Activated CD4-positive, alpha-beta T cell treated with anti-CD3 and anti-CD28 coated beads for 1 hour (primary cell): ENCODE results near the gene LRRC7.
"Not testable (repeated sequence)": the region's sequence is repeated elsewhere in the genome, so short reads cannot be mapped to it uniquely, and the experiment has no call there.

ENCODE experiments used
- DNase-seq: peaks from one replicate; pipeline ENCODE4 v3.0.0-alpha.2; 2020

Gene LRRC7

DNA sequence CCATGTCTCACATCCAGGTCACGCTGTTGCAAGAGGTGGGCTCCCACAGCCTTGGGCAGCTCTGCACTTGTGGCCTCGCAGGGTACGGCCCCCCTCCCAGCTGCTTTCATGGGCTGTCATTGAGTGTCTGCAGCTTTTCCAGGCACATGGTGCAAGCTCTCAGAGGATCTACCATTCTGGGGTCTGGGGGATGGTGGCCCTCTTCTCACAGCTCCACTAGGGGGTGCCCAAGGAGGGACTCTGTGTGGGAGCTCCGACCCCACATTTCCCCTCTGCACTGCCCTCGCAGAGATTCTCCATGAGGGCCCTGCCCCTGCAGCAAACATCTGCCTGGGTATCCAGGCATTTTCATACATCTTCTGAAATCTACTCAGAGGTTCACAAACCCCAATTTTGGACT is 219.4 kb downstream of the LRRC7 start:
- DNase-seq, result no peak

DNA sequence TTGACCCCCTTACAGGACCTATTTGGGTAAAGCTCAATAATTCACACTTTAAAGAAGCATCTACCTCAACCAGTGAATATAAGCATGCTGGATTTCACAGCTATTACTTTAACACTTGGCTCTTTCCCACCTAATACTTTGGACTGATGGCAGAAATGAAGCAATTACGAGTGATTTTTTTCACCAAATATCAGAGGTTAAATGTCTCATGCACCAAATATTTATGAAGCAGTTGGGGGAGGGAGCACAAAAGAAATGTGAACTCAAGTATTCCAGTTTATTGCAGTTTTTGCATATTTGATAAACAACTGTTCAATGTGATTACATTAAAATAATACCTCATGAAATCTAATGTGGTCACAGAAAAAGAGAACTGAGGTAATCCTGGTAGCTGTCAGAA is 223.6 kb downstream of the LRRC7 start:
- DNase-seq, result no peak

- no peak for DNase-seq
Observed at GRCh38 chr1:69794831-69795230, 227.1 kb downstream of the LRRC7 start.

DNA sequence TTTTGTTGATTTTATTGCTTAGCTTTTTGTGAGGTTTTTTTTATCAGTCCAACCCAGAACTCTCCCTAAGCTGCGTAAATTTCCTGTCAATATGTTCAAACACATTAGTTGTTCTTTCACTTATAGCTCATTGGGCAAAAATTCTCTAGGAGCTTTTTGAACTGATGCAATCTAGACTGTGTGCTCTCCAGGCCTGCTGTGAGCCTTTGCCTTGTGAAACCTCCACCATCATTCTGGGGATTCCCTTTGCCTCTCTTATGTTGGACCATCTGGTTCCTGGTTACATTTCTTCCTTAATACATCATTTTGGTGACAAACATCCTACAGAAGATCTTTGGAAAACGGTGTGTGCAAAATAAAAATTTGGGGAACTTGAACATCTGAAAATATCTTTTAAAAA is 247.2 kb downstream of the LRRC7 start:
- no peak for DNase-seq

DNA sequence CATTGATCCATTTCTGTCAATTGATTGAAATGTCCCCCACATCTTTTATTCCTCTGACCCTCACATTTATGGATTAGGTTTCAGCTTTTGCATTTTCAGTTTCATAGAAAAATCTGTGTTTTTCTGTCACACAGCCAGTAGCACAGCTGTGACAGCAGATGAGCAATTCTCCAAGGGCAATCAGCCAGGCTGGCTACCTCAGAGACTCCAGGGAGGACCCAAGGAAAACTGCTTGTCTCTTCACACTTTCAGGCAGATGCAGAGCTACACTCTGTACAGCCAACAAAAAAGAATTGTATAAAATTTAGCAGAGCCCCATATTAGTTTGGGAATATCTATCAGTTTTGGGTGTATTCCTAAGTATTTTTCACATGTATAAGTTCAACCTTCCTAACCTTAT is 257.2 kb downstream of the LRRC7 start:
- no peak for DNase-seq

GRCh38 chr1:69827732-69828131 is 260.0 kb downstream of the LRRC7 start:
- DNase-seq, result no peak

DNA sequence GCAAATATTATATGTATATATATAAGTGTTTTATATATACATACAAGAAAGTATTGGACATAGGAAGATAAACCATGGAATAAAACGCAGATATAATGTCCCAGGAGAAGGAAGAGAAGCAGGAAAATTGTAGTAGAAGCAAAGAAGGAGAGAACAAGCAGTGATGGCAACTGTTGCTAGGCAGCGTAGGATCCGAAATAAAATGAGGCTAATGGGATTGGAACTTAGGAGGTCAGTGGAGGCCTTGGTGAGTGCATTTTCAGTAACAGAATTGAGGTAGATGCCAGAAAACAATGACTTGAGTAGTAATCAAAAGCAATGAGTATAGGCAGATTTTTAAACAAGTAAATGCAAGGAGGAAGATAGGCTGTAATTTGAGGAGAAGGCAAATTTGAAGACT is 265.8 kb downstream of the LRRC7 start:
- DNase-seq, result no peak

DNA sequence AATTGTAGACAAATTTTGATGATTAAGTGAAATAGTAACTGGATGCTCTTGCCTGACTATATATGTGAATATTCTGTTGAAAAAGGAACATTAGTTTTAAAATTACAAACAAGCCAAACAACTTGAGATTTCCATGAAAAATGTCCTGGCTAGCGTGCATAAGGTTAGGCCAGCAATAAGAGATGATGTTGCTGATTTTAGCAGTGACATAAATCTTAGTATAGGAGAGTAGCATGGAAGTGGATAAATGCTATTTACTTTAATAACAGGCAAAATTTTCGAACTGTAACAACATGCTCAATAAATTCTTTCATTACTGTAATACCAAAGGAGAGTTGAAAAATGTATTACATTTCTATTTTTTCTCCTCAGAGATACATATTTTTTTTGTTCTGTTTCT is 266.6 kb downstream of the LRRC7 start:
- DNase-seq, result no peak

GRCh38 chr1:69835955-69836354 is 268.2 kb downstream of the LRRC7 start:
- DNase-seq, result no peak

DNA sequence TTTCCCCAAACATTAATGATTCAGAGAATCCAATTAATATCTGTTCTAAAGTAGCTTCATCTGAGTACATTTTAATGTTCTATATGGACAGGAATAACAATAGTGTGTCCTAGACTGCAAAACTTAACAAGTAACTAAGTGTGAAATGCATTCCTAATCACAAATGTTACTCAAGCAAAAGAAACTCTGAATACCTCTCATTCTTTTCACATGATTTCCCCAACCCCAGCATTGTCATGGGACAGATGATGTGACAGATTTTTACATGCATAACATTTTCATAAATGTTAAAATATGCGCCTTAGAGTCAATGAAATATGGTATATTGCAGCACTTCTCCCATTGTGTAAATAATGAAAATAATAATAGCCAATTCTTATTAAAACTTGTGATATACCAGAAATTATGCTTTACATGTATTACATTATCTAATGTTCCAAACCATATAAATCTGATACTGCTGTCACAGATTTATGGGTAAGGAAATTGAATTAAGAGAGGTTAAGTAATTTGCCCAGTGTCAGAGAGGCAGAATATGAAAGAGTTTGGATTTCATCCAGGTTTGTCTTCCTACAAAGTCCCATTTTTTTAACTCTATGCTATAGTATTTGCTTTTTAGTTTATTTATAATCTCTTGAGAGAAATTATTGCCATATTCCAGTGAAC is 269.4 kb downstream of the LRRC7 start:
- no peak for DNase-seq

DNA sequence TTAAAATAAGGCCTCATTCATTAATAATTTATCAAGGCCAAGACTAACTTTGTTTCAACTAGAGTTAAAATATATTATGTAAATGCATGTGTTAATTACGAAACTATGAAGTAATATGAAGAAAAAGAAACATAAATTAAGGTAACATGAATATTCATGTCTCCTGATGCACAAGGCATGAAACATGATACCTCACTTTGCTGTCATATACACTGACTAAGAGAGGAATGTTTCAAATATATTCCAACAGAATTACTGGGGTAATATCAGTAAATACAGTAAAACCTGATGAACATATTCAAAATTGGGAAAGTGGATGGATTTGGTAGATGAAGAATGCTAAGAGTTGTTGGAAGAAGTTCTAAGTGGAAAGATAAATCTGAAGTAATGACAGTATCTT is 274.6 kb downstream of the LRRC7 start:
- DNase-seq, result no peak

DNA sequence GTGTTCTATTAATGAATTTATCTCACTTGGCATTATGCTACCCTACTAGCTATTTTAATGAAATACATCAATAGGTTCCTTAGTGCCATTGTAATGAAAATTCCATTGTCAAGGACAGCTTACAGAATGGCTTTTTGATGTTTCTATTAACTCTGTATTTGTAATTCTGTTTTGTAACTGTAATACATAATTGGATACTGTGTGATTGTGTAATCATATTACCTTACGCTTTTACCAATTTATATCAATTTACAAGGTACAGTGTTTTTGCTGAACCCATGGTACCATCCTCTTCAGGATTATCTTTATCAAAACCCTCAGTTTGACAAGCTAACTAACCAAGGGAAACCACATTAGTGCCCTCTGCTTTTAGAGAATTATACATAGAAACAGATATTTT is 277.9 kb downstream of the LRRC7 start:
- DNase-seq, result no peak

DNA sequence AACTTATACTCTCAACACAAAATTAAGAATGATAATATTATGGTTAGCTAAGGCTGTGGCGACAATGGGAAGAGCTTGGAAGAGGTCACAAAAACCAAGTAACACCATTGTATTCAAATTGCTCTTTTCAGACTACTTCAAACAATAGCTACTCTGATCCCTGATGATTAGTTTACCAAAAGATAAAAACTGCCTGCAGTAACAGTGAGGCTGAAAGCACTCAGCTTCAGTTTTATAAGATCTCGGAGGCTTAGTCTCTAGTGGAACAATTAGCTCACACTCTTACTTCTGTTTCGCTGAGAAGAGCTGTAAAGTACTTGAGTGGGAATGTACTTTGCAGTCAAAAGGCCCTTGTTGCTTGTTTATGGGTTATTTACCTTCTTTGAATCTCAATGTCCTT is 278.5 kb downstream of the LRRC7 start:
- DNase-seq, result no peak

- DNase-seq, result no peak
Observed at GRCh38 chr1:69847670-69848069, 279.9 kb downstream of the LRRC7 start.

- DNase-seq, result no peak
Observed at GRCh38 chr1:69852151-69852550, 284.4 kb downstream of the LRRC7 start.

GRCh38 chr1:69852706-69853105 is 285.0 kb downstream of the LRRC7 start:
- no peak for DNase-seq

DNA sequence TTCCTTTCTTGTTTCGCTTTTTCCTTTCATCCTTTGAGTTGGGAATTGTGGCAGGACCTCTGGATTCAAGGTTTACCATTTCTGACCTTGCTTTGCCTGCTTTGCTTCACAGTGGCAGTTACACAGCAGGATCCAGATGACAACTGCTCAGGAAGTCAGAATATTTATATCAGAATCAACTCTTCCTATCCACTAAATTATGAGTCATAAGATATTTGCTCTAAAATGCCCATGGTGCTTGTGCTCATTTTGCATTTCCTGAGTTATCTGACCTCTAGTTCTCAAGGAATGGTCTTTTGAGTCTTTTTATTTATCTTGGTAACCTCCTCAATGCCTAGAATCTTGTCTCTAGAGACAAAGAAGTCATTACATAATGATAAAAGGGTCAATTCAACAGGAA is 290.8 kb downstream of the LRRC7 start:
- DNase-seq, result no peak

- no peak for DNase-seq
Observed at GRCh38 chr1:69861641-69862040, 293.9 kb downstream of the LRRC7 start.

DNA sequence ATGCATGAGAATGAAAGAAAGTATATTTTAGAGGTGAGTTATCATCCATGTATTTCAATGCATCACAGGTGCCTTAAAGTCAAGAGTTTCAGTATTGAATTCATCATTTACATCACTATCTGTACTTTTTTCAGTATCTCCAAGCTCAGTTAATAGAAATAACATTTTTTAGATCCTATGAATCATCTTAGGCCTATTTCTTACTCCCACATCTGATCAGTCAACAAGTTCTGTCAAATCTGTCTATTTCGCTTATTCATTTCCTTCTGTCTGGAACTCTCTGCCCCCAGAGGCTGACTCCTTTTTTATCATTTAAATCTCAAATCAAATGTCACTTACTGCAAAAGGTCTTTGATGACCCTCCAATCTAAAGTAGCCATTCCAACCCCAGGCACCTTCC is 295.2 kb downstream of the LRRC7 start:
- no peak for DNase-seq

DNA sequence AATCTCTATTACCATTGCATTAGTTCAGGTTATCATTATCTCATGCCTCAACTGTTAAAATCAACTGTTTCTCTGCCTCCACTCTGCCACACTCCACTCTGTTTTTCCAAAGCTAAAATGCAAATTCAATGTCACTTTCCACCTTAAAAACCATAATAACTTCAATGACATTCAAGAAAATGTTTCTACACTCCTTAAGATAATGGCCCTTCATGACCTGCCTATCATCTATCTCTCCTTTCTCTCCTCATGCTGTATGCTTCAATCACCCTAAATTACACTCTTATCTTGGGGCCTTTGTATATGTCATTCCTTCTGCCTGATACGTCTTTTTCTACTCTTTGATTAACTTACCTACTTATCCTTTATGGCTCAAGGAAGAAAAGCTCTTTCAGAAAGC is 296.0 kb downstream of the LRRC7 start:
- DNase-seq, result no peak

GRCh38 chr1:69871412-69871811 is 303.7 kb downstream of the LRRC7 start:
- DNase-seq, result no peak

DNA sequence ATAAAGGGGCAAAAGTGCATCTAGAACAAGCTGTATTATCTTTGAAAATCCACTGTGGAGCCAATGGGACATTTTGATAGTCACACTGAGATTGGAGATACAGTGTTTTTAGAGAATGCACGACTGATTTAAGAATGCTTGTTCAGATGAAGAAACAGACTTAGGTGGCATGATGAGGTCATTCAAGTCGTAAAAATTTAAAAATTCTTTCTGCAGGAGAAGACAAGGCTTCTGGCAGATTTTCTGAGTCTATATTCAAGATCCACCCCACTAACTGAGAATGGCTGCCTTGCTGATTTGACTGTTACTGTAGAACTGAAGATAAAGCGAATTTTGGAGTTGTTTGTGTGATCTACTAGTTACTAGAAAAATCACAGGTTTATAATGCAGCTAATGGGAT is 310.6 kb downstream of the LRRC7 start:
- no peak for DNase-seq

DNA sequence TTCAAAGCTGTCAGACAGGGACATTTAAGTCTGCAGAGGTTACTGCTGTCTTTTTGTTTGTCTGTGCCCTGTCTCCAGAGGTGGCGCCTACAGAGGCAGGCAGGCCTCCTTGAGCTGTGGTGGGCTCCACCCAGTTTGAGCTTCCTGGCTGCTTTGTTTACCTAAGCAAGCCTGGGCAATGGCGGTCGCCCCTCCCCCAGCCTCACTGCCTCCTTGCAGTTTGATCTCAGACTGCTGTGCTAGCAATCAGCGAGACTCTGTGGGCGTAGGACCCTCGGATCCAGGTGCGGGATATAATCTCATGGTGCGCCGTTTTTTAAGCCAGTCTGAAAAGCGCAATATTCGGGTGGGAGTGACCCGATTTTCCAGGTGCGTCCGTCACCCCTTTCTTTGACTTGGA is 320.3 kb downstream of the LRRC7 start:
- not testable (repeated sequence) for DNase-seq

- no peak for DNase-seq
Observed at GRCh38 chr1:69888657-69889056, 320.9 kb downstream of the LRRC7 start.

DNA sequence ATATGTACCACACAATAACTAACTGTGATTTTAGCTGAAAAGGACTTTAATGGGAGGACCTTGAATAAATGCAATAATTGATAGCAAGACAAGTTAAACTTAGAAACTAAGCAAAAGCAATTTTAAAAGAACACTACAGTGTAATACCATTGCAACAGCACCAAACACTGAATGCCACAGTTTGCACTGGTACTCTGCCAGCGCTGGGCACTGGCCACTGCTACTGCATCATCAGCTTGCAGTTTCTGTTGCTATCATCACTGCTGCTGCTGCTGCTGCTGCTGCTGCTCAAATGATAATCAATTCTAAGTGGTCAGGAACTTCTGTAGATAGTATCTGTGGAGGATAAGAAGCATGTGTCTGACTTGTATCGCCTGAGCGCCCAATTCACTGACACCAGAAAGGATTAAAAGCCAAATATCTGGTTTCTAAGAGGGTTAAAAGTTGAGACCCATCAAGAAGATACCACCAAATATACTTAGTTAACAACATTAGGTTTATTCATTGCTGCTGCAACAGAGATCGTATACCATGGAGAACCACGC is 330.8 kb downstream of the LRRC7 start:
- DNase-seq, result no peak
